ENCODE data around the gene ABCD4. TPM values are rescaled to one million over a fixed set of nuclear protein-coding genes. Genes with fewer than 3 reads are reported as not detected.
"Not testable (repeated sequence)": the region's sequence is repeated elsewhere in the genome, so short reads cannot be mapped to it uniquely, and the experiment has no call there.

Gene ABCD4
- total RNA-seq, 2 experiments from 2014 or later: 59.6 to 63.0 TPM

GRCh38 chr14:74333909-74334308, 31.2 kb upstream of the ABCD4 start:
- intact Hi-C loops (cut with DNase I, micrococcal nuclease): no loop called here
- H3K27ac ChIP-seq (ENCODE audit: low read depth in 1 of 2, low read length in 2 of 2): no peak overlapping the region
- Mint-ChIP-seq H3K9me3 (no peaks in the 10 kb centered on the region), H3K4me1 (ENCODE audit: low read depth) (no peaks in the 10 kb centered on the region), H3K36me3 (ENCODE audit: low read depth) (no peaks in the 10 kb centered on the region), H3K27ac (no peak overlapping the region), H3K4me3 (no peak overlapping the region), H3K27me3 (peaks cover 10% of the 10 kb centered on the region)
- H3K36me3 ChIP-seq (ENCODE audit: insufficient read depth, low read length): no peaks in the 10 kb centered on the region
- no peak for ATAC-seq (ENCODE audit: poor library complexity)
- H3K4me1 ChIP-seq (ENCODE audit: insufficient read depth, low read length): no peaks in the 10 kb centered on the region
- no peak for TF ChIP-seq CTCF (IDR thresholded peaks at IDR 0.05)
- ChIA-PET POLR2A (no interaction called here), CTCF (no interaction called here)
- no peaks in the 10 kb centered on the region for H3K27me3 ChIP-seq (ENCODE audit: control insufficient read depth in 1 of 2, insufficient read depth in 2 of 2, low read length in 2 of 2)
- no peak for DNase-seq
- H3K9me3 ChIP-seq (ENCODE audit: control insufficient read depth in 1 of 2, insufficient read depth in 1 of 2, low read length in 2 of 2): no peaks in the 10 kb centered on the region
- no peak overlapping the region for H3K4me3 ChIP-seq (ENCODE audit: low read length)

- CTCF ChIA-PET: not testable (repeated sequence)
Observed at GRCh38 chr14:74329950-74330552, 27.3 kb upstream of the ABCD4 start.

DNA sequence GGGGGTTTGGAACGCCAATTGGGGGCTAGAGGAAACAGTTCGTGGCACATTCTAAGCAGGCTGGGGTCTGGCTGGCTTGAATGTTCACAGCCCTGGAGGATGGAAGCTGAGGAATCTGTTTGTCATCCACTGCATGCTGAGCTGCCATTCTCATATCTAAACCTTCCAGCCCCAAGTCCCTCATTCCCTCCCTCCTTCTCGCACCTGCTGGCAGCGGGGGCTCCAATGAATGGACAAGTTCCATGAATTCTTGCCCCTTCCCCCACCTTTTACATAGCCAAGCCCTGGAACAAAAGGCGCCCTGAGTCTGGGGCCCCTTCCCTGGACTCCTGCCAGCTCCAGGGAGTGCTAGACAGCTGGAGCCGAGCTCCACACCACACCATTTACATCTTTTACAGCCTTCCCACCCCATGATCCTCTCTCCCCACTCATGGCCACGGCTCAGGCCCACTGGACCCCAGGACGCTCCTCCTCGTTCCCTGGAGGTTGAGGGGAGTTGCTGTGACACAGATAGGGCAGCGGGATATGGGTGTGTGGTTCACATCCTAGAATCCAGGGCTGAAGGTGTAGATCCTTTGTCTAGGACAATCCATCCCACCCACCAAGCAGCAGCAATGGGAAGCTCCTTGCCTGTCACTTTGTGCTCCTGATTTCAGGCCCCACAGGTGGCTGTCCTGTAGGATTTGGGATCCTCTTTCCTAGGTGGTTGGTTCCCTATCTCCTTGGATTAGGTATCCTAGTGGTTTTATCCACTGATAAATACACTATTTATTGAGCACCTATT, 23.8 kb upstream of the ABCD4 start:
- no peak overlapping the region for H3K27ac Mint-ChIP-seq
- peaks cover 0 to 2% of the 10 kb centered on the region in 2 experiments for H3K27me3 ChIP-seq (ENCODE audit: control insufficient read depth in 1 of 2, insufficient read depth in 2 of 2, low read length in 2 of 2)
- H3K4me1 ChIP-seq (ENCODE audit: insufficient read depth, low read length): no peaks in the 10 kb centered on the region
- ATAC-seq (ENCODE audit: poor library complexity) (no peak), DNase-seq (no peak)
- ChIA-PET CTCF (no interaction called here), POLR2A (no interaction called here)
- no peaks in the 10 kb centered on the region for H3K36me3 Mint-ChIP-seq (ENCODE audit: low read depth)
- peaks cover 9% of the 10 kb centered on the region for H3K27me3 Mint-ChIP-seq
- intact Hi-C loops (cut with DNase I, micrococcal nuclease): no loop called here
- H3K9me3 Mint-ChIP-seq: no peaks in the 10 kb centered on the region
- no peaks in the 10 kb centered on the region for H3K4me1 Mint-ChIP-seq (ENCODE audit: low read depth)
- H3K4me3 ChIP-seq (ENCODE audit: low read length): no peak overlapping the region
- H3K4me3 Mint-ChIP-seq: no peak overlapping the region
- no peak for TF ChIP-seq CTCF (IDR thresholded peaks at IDR 0.05)
- no peaks in the 10 kb centered on the region for H3K36me3 ChIP-seq (ENCODE audit: insufficient read depth, low read length)
- H3K9me3 ChIP-seq (ENCODE audit: control insufficient read depth in 1 of 2, insufficient read depth in 1 of 2, low read length in 2 of 2): no peaks in the 10 kb centered on the region
- H3K27ac ChIP-seq (ENCODE audit: low read depth in 1 of 2, low read length in 2 of 2): no peak overlapping the region

More at GRCh38 chr14:74329950-74330552, 27.3 kb upstream of the ABCD4 start:
- H3K36me3 ChIP-seq (ENCODE audit: insufficient read depth, low read length); H3K4me3 Mint-ChIP-seq; H3K36me3 Mint-ChIP-seq (ENCODE audit: low read depth); H3K27ac ChIP-seq (ENCODE audit: low read depth in 1 of 2, low read length in 2 of 2); H3K9me3 Mint-ChIP-seq; DNase-seq; POLR2A ChIA-PET; H3K27ac Mint-ChIP-seq; ATAC-seq (ENCODE audit: poor library complexity); intact Hi-C loops (cut with DNase I, micrococcal nuclease); H3K4me1 ChIP-seq (ENCODE audit: insufficient read depth, low read length); H3K4me3 ChIP-seq (ENCODE audit: low read length); H3K4me1 Mint-ChIP-seq (ENCODE audit: low read depth); H3K9me3 ChIP-seq (ENCODE audit: control insufficient read depth in 1 of 2, insufficient read depth in 1 of 2, low read length in 2 of 2); H3K27me3 ChIP-seq (ENCODE audit: control insufficient read depth in 1 of 2, insufficient read depth in 2 of 2, low read length in 2 of 2): not testable (repeated sequence)
- H3K27me3 Mint-ChIP-seq: peaks cover 16% of the 10 kb centered on the region

All from CD4-positive, alpha-beta T cell (primary cell).